ENCODE results near the gene FLII.

GRCh38 chr17:18237461-18237860, 21.1 kb downstream of the FLII start:
- TF ChIP-seq POLR2G (IDR thresholded peaks at IDR 0.05; ENCODE audit: low read depth, low read length) (no peak), ZSCAN30 (CRISPR knock-in tag; IDR thresholded peaks at IDR 0.05) (no peak), POLR2A (IDR thresholded peaks at IDR 0.05; ENCODE audit: insufficient read depth in 1 of 2, low read depth in 2 of 2, low read length in 2 of 2) (no peak), RBM22 (optimal IDR thresholded peaks at IDR 0.05; ENCODE audit: low read length) (no peak), NFYB (CRISPR knock-in tag; IDR thresholded peaks at IDR 0.05) (no peak), KDM5A (IDR thresholded peaks at IDR 0.05; ENCODE audit: borderline replicate concordance, low read length) (no peak), MAFG (CRISPR knock-in tag; IDR thresholded peaks at IDR 0.05) (no peak), EP300 (IDR thresholded peaks at IDR 0.05; ENCODE audit: low read depth in 2 of 2, low read length in 2 of 2) (no peak), EP300 (CRISPR knock-in tag; IDR thresholded peaks at IDR 0.05; ENCODE audit: borderline replicate concordance) (no peak), HNRNPLL (IDR thresholded peaks at IDR 0.05; ENCODE audit: low read depth, low read length, poor library complexity, severe bottlenecking) (no peak)
- TF ChIP-seq, protein P1, sequence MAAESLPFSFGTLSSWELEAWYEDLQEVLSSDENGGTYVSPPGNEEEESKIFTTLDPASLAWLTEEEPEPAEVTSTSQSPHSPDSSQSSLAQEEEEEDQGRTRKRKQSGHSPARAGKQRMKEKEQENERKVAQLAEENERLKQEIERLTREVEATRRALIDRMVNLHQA (CRISPR knock-in tag; IDR thresholded peaks at IDR 0.05) = no peak
- TF ChIP-seq, protein P2, sequence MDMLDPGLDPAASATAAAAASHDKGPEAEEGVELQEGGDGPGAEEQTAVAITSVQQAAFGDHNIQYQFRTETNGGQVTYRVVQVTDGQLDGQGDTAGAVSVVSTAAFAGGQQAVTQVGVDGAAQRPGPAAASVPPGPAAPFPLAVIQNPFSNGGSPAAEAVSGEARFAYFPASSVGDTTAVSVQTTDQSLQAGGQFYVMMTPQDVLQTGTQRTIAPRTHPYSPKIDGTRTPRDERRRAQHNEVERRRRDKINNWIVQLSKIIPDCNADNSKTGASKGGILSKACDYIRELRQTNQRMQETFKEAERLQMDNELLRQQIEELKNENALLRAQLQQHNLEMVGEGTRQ (IDR thresholded peaks at IDR 0.05; ENCODE audit: low read depth, low read length) = no peak
- TF ChIP-seq, protein P2 (CRISPR knock-in tag; IDR thresholded peaks at IDR 0.05; ENCODE audit: borderline replicate concordance) = no peak
- TF ChIP-seq, protein P3, sequence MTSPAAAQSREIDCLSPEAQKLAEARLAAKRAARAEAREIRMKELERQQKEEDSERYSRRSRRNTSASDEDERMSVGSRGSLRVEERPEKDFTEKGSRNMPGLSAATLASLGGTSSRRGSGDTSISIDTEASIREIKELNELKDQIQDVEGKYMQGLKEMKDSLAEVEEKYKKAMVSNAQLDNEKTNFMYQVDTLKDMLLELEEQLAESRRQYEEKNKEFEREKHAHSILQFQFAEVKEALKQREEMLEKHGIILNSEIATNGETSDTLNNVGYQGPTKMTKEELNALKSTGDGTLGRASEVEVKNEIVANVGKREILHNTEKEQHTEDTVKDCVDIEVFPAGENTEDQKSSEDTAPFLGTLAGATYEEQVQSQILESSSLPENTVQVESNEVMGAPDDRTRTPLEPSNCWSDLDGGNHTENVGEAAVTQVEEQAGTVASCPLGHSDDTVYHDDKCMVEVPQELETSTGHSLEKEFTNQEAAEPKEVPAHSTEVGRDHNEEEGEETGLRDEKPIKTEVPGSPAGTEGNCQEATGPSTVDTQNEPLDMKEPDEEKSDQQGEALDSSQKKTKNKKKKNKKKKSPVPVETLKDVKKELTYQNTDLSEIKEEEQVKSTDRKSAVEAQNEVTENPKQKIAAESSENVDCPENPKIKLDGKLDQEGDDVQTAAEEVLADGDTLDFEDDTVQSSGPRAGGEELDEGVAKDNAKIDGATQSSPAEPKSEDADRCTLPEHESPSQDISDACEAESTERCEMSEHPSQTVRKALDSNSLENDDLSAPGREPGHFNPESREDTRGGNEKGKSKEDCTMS (CRISPR knock-in tag; conservative IDR thresholded peaks at IDR 0.05) = no peak
- TF ChIP-seq, protein P4, sequence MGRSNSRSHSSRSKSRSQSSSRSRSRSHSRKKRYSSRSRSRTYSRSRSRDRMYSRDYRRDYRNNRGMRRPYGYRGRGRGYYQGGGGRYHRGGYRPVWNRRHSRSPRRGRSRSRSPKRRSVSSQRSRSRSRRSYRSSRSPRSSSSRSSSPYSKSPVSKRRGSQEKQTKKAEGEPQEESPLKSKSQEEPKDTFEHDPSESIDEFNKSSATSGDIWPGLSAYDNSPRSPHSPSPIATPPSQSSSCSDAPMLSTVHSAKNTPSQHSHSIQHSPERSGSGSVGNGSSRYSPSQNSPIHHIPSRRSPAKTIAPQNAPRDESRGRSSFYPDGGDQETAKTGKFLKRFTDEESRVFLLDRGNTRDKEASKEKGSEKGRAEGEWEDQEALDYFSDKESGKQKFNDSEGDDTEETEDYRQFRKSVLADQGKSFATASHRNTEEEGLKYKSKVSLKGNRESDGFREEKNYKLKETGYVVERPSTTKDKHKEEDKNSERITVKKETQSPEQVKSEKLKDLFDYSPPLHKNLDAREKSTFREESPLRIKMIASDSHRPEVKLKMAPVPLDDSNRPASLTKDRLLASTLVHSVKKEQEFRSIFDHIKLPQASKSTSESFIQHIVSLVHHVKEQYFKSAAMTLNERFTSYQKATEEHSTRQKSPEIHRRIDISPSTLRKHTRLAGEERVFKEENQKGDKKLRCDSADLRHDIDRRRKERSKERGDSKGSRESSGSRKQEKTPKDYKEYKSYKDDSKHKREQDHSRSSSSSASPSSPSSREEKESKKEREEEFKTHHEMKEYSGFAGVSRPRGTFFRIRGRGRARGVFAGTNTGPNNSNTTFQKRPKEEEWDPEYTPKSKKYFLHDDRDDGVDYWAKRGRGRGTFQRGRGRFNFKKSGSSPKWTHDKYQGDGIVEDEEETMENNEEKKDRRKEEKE (IDR thresholded peaks at IDR 0.05) = no peak
- TF ChIP-seq, protein P5, sequence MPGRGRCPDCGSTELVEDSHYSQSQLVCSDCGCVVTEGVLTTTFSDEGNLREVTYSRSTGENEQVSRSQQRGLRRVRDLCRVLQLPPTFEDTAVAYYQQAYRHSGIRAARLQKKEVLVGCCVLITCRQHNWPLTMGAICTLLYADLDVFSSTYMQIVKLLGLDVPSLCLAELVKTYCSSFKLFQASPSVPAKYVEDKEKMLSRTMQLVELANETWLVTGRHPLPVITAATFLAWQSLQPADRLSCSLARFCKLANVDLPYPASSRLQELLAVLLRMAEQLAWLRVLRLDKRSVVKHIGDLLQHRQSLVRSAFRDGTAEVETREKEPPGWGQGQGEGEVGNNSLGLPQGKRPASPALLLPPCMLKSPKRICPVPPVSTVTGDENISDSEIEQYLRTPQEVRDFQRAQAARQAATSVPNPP (CRISPR knock-in tag; IDR thresholded peaks at IDR 0.05) = no peak

Data from HepG2 (cell line).